RKO (cell line): Measurements from ENCODE around the gene WRAP53.
"Not testable (repeated sequence)": the region's sequence is repeated elsewhere in the genome, so short reads cannot be mapped to it uniquely, and the experiment has no call there.

Experiments used
- DNase-seq: peaks from one replicate; pipeline ENCODE4 v3.0.0-alpha.2; 2016; ENCODE audit warnings: low spot score

WRAP53 gene

DNA sequence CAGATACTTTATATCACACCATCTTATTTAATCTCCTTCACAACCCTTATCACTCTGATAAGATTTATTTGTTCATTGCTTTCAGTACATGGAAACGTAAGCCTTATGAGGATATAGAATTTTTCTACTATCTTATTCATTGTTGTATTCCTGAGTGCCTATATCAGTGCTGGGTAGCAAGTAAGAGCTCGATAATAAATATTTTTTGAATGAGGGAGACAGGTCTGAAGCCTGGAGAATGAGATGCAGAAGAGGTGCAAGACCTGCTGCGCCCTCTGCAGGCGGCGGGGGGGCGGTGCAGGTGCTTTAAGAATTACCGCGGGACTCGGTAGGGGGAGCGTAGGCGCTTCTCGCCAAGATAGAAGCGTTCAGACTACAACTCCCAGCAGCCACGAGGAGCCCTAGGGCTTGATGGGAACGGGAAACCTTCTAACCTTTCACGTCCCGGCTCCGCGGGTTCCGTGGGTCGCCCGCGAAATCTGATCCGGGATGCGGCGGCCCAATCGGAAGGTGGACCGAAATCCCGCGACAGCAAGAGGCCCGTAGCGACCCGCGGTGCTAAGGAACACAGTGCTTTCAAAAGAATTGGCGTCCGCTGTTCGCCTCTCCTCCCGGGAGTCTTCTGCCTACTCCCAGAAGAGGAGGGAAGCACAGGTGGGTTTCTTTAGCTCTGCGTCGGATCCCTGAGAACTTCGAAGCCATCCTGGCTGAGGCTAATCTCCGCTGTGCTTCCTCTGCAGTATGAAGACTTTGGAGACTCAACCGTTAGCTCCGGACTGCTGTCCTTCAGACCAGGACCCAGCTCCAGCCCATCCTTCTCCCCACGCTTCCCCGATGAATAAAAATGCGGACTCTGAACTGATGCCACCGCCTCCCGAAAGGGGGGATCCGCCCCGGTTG lies at the start of gene WRAP53:
TSS of gene WRAP53 (plus strand) at position 570 of the 900 bp plus-strand sequence. CDS start at position 742, 172 bp downstream.
- DNase-seq, result peak; percentile 98

DNA sequence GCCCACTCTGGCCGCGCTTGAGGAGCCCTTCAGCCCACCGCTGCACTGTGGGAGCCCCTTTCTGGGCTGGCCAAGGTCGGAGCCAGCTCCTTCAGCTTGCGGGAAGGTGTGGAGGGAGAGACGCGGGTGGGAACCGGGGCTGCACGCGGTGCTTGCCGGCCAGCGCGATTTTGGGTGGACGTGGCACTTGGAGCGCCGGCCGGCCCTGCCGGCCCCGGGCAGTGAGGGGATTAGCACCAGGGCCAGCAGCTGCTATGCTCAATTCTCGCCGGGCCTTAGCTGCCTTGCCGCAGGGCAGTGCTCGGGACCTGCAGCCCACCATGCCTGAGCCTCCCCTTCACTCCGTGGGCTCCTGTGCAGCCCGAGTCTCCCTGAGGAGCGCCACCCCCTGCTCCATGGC lies 47.5 kb upstream of the WRAP53 start:
- DNase-seq, result no peak

DNA sequence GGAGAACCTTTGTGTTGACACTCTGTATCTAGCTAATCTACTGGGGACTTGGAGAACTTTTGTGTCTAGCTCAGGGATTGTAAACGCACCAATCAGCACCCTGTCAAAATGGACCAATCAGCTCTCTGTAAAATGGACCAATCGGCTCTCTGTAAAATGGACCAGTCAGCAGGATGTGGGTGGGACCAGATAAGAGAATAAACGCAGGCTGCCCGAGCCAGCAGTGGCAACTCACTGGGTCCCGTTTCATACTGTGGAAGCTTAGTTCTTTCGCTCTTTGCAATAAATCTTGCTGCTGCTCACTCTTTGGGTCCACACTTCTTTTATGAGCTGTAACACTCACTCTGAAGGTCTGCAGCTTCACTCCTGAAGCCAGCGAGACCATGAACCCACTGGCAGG lies 46.6 kb upstream of the WRAP53 start:
- DNase-seq, result not testable (repeated sequence)

DNA sequence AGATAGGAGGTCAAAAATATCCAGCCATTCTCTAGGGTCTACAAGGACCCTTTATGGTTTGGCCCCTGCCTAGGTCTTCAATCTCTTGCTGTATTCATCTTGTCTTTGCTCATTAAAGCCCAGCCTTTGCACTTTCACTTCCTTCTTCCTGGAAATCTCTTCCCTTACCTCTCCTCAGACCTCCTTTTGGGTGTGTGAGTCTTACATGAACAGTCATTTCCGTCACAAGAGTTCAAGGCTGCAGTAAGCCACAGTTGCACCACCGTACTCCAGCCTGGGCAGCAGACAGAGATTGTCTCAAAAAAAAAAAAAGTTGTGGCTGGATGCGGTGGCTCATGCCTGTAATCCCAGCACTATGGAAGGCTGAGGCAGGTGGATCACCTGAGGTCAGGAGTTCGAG lies 43.5 kb upstream of the WRAP53 start:
- DNase-seq, result no peak

DNA sequence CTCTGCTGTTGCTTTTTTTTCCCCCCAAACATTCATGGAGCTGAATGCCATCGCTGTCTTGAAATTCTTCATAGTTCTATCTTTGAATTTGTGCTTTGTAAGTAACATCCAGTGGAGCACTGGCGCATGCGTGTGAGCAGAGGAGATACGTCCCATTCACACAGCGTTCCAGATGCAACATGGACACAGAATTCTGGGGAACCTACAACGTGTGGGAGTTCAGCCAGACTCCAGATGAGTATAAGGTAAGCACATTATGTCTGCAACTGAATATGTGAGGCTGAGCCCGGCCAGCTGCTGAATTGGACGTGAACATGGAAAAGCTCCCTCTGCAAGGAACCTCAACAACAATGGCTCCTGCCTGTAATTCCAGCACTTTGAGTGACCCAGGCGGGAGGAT lies 41.8 kb upstream of the WRAP53 start:
- DNase-seq, result no peak

DNA sequence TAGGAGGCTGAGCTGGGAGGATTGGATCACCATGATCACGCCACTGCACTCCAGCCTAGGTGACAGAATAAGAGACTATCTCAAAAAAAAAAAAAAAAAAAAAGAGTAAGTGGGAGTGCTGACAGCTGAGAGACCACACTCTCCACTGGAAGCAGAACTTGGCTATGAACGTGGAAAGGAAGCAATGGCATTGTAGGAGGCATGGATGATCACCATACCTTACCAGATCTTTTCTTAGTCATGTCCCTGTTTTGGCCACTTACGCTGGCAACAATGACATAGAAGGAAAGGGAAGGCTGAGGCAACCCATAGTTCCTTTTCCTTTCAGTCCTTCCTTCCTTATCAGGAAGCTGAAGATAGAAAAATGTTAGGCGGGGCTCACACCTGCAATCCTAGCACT lies 41.3 kb upstream of the WRAP53 start:
- no peak for DNase-seq

DNA sequence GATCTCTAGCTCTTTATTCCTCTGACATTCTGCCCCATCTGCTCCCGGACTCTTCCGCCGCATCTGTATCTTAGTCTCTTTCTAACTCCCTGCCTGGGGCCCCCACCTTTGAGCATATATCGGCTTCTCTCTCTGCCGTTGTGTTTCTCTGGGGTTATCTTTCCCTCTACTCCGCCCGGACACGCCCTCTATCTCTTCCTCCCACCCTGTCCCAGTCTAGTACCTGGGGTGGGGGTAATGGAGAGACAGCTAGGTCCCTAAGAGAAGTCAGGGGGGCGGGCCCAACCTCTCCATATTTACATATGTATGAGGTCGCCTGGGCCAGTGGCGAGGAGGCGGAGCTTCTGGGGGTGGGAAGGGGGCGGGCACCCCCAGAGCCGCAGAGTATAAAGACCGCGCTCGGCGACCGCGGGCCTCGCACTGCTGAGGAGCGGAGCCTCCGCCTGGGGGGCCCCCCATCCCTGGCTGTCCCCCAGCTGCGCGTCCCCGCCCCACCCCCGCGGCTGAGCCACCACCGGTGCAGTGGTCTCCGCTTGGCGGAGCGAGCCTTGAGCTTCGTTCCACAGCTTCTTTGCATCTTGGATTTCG lies 37.7 kb upstream of the WRAP53 start, which contains the start of gene ATP1B2:
TSS of gene ATP1B2 (plus strand) at position 418 of the 588 bp plus-strand sequence. CDS start 593 bp downstream, outside the sequence.
- no peak for DNase-seq

DNA sequence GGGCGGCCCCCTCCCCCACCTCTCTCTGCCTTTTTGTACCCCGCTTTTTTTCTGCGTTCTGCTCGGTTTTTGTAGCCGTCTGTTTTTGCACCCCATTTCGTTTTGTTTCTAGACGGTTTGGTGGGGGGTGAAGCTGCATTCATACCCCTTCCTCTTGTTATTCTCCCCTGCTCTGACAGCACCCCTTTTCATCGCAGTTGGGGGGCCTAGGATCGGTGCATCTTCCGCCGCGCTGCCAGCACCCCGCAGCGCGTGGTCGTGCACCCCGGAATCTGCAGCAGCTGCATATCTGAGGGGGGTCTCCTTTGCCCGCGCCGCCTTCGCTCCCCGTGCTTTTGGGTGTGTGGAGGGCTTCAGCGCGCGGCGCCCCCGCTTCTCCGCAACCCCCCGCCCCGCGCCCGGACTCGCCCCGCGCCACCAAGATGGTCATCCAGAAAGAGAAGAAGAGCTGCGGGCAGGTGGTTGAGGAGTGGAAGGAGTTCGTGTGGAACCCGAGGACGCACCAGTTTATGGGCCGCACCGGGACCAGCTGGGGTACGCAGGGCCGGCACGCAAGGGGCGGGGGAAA lies 37.1 kb upstream of the WRAP53 start:
- no peak for DNase-seq

DNA sequence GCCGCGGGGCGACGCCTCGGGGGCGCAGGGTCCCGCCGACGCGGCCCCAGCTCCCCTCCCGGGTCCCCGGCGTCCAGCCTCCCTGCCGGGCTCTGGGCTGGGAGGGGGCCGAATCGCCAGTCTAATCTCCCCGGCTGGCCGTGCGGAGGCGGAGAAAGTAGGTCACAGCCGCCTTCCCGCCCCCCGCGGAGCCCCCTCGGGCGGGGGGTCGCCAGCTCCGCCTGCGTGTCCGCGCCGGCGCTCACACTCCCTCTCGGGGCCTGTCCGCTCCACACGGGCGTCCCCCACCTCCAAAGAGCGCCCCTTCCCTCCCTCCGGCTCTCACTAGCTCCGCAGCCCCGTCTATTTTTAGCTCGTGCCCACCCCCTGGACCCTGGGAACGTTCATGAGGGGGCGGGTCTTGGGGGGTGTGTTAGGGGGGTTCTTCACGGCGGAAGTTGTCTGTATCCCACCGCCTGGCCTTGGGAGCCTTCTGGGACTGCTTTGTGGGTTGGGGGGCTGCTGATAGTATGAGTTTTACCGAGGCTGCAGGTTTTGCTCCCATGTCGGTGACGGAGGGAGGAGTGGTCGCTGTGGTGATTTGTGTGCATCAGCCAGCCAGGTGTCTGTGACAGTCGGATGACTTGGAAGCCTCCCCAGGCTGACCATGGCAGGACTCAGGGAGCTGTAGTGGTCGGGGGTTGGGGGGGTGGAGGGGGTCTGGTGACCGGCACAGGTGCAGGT lies 36.5 kb upstream of the WRAP53 start:
- DNase-seq, result no peak

DNA sequence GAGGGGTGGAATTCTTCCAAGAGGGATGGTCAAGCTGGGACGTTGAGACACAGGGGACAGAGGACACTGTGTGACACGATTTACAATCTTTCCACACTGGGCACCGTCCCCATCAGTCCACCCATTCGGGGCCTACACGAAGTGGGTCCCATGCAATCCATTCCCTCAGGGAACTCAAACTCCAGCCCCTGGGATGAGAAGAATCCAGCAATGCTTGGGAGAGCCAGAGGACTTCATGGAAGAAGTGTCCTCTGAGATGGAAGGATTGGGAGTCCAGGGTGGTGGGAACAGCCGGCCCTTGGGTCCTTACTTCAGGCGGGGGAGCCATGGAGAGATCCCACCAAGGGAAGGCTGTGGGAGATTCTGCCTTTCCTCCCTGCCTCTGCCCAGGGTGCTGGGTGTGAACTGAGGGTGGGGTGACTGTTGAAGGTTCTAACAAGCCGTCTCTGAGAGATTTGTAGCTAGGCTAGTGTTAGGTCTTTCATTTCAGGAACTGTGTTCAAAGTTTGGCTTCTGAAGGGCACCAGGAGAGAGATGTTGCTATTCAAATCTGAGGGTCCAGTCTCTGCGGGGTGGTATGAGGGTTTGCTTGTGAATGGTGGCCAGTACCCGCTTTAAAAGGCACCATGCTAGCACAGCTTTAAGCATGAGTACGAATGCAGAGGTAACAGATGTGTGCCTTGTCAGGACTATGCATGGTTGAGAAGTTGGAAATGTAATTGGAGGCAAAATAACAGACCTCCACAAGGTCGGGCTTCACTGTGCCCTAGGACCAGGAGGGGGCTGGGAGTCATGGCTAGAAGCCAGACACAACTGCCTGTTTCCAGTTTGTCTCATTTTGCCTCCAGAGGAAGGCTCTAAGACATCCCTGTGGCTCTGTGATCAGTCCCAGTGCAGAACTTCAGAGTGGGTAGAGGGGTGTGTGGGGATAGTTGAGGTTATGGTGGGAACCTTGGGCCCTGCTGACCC lies 35.6 kb upstream of the WRAP53 start:
- DNase-seq, result no peak

DNA sequence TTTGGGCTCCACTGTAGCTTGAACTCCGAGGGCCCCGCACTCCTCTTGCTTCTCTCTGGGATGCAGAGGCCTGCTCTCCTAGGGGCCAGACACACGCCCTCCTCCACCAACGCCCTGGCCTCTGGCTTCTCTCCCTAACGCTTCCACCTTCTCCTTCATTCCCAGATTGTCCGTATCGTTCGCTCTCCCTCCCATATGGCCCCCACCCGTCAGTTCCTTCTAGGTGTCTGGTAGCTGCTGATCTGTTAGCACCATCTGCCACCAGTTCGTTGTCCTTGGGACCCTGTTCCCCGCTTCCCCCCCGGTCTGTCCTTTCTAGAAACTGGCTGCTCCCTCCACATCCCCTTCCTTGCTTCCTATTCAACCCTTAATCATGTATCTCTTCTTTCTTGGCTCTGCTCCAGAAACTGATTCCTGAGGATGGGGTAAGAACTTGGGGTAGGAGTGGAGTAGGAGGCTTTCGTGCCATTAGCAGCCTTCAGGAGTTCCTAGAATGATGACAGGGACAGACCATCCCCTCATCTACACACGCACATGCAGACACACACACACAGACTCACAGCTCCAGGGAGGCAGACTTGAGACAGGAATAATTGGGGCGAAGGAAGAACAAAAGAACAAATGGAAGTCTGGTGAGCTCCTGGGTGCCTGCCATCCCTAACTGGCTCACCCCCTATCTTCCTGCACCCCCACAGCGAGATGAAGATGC lies 33.3 kb upstream of the WRAP53 start:
- DNase-seq, result no peak

DNA sequence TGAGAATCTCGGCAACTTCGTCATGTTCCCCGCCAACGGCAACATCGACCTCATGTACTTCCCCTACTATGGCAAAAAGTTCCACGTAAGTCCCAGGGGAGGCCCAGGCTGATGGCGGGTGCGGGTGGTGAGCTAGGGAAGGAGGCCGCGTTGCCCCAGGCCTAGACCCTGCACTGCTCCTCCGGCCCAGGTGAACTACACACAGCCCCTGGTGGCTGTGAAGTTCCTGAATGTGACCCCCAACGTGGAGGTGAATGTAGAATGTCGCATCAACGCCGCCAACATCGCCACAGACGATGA lies 32.8 kb upstream of the WRAP53 start:
- no peak for DNase-seq

DNA sequence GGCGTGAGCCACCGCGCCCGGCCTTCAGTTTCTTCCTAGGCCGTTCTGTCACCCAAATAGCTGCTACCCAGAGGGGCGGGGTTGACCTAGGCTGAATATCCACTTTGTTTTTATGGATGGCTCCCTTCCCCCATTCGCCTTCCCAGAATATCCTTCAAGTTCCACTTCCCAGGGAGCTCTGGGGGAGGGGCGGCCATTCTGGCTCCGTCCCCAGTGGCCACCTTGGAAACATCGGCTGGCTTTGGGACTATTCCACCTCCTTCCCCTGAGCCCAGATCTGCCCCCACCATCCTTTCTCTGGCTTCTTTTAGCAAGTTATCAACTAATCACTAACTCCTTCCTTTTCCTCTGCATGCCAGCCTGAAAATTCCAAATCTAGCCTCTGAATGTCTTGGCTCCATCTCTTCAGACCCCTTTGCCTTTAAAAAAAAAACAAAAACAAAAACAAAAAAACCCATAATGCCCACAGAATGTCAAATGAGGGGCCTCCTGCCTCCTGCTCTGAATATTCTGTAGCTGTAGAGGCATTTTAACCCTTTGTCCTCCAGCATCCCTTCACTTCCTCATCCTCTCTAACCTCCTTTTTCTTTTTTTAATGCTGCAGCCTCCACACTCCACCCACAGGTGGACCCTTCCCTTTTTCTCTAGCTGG lies 31.2 kb upstream of the WRAP53 start:
- no peak for DNase-seq

DNA sequence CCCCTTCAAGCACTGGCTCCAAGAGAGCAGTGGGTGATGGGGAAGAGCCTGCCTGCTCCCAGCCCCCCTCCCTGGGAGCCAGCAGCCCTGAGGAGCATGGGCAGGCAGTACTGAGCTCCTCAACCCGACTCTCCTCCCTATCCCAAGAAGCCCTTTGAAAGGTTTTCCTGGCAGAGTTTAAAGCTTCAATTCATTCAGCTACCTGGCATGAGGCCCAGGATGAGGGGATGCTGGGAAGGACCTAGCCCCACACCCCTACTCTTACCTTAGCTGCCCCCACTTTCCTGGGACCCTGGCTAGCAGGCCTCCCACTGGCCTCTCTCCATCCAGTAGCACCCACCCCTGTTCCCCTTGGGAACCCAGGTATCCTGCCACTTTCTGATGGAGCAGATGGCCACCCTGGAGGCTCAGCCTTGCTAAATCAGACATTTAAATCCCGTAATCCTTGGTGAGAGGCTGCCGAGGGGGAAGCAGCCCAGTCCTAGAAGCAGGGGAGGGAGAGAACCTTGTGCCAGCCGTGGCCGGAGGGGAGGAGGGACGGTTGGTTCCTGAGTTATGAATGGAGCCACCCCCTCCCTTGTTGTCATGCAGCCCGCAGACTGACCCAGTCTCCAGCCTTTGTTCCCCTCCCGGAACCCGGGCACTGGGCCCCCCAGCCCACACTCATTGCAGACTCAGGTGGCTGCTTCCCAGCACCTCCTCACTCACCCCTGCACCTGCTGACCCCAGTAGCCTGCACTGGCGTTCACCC lies 20.4 kb upstream of the WRAP53 start:
- DNase-seq, result no peak

DNA sequence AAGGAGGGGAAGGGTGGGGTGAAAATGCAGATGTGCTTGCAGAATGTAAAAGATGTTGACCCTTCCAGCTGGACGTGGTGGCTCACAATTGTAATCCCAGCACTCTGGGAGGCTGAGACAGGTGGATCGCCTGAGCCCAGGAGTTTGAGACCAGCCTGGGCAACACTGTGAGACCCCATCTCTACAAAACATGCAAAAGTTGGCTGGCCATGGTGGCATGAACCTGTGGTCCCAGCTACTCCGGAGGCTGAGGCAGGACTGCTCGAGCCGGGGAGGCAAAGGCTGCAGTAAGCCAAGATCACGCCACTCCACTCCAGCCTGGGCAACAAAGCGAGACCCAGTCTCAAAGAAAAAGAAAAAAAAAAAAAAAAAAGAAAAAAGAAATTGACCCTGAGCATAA lies 19.8 kb upstream of the WRAP53 start:
- DNase-seq, result no peak

DNA sequence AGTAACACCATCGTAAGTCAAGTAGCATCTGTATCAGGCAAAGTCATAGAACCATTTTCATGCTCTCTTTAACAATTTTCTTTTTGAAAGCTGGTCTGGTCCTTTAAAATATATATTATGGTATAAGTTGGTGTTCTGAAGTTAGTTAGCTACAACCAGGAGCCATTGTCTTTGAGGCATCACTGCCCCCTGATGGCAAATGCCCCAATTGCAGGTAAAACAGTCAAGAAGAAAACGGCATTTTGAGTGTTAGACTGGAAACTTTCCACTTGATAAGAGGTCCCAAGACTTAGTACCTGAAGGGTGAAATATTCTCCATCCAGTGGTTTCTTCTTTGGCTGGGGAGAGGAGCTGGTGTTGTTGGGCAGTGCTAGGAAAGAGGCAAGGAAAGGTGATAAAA lies 15.0 kb upstream of the WRAP53 start:
- no peak for DNase-seq

DNA sequence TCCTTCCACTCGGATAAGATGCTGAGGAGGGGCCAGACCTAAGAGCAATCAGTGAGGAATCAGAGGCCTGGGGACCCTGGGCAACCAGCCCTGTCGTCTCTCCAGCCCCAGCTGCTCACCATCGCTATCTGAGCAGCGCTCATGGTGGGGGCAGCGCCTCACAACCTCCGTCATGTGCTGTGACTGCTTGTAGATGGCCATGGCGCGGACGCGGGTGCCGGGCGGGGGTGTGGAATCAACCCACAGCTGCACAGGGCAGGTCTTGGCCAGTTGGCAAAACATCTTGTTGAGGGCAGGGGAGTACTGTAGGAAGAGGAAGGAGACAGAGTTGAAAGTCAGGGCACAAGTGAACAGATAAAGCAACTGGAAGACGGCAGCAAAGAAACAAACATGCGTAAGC lies 13.3 kb upstream of the WRAP53 start:
- DNase-seq, result no peak

DNA sequence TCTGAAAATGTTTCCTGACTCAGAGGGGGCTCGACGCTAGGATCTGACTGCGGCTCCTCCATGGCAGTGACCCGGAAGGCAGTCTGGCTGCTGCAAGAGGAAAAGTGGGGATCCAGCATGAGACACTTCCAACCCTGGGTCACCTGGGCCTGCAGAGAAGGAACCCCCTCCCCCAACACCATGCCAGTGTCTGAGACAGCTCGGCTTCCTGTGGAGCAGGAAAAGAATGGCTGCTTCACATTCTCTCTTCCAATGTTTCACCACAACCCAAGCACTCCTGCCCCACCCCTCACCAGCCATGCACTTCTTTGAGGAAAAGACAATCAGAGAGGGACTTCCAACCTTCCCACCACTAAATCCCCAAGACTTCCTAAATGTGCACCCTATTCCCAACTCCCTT lies 11.7 kb upstream of the WRAP53 start:
- no peak for DNase-seq

DNA sequence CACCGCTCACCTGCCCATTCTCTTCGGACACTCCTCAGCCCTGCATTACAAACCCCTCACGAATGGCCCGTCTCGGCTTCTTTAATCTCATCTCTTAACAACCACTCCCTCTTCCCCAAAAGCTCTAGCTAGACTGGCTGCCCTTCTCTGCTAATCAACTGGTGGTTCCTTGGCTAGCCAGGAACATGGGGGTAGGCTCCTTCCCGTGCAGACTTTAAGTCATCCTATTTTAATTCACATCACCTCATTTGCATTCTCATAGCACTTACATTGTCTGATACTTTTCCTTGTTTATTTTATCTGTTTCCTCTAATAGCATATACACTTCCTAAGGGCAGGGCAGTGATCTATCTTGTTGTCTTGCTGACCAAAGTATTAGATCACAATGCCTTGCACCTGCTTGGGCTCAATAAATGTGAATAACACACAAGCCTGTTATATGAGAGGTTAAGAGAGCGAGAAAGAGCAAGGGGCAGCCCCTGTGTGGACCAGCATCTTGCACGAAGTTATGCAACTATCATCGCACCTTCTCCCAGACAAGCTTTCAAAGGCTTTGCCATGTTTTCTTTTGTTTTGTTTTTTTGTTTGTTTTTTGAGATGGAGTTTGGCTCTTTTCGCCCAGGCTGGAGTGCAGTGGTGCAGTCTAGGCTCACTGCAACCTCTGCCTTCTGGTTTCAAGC lies 10.7 kb upstream of the WRAP53 start:
- DNase-seq, result no peak
